ENCODE data around the gene PPARG. TPM values are rescaled to one million over a fixed set of nuclear protein-coding genes. Genes with fewer than 3 reads are reported as not detected.

Gene PPARG
- polyA plus RNA-seq, 1 of the 3 experiments (the other 2 are of a cell fraction), result 2.8 TPM

- Histone ChIP-seq H3K79me2 (ENCODE audit: insufficient read depth) (no peaks in the 10 kb centered on the region), H3K36me3 (replicated peaks in 1 of 2; ENCODE audit: control insufficient read depth in 1 of 2, insufficient read depth in 2 of 2, low read length in 1 of 2) (no peaks in the 10 kb centered on the region), H3K9me3 (peaks cover 4% of the 10 kb centered on the region; the same call in 1 of the 2 replicates), H2AFZ (ENCODE audit: low read depth) (no peak overlapping the region), H3F3A (replicated peaks; ENCODE audit: insufficient read depth) (peaks cover 11% of the 10 kb centered on the region), H3K9me2 (no peaks in the 10 kb centered on the region), H3K27ac (ENCODE audit: low read depth in 2 of 2, low read length in 1 of 2) (no peak overlapping the region), H3K27me3 (ENCODE audit: insufficient read depth) (no peaks in the 10 kb centered on the region), H3K4me2 (no peak overlapping the region), H3K4me1 (ENCODE audit: control insufficient read depth in 1 of 2, insufficient read depth in 2 of 2, low read depth in 1 of 2, low read length in 1 of 2) (peaks cover 18 to 33% of the 10 kb centered on the region in 2 experiments), H3K4me3 (ENCODE audit: low read depth in 2 of 2, low read length in 1 of 2) (no peak overlapping the region), H4K20me1 (ENCODE audit: insufficient read depth) (no peaks in the 10 kb centered on the region), H3K9ac (no peak overlapping the region)
- CTCF ChIA-PET, result interaction anchor here (0.9 to 2.5 kb wide), 2 partner anchors 9 to 29 kb away, joined by 3 to 8 read pairs; no protein-coding TSS in a partner anchor
- DNase-seq, result no peak
- WGBS (ENCODE audit: low lambda C conversion rate), result 92% methylated on average over 4 of the region's 4 CpGs
- POLR2A ChIA-PET, result no interaction called here
- TF ChIP-seq ELF1 (IDR thresholded peaks at IDR 0.05) (no peak), CHD2 (IDR thresholded peaks at IDR 0.05; ENCODE audit: low read length, partially characterized antibody) (no peak), RAD21 (IDR thresholded peaks at IDR 0.05; ENCODE audit: low read length) (no peak), TCF12 (IDR thresholded peaks at IDR 0.05) (no peak), RXRA (IDR thresholded peaks at IDR 0.05; ENCODE audit: borderline replicate concordance, low read depth) (no peak), TEAD4 (IDR thresholded peaks at IDR 0.05; ENCODE audit: borderline replicate concordance, insufficient read depth) (no peak), RFX5 (IDR thresholded peaks at IDR 0.05; ENCODE audit: low read length) (no peak), SMC3 (IDR thresholded peaks at IDR 0.05; ENCODE audit: low read depth, low read length) (no peak), REST (IDR thresholded peaks at IDR 0.05; ENCODE audit: low read depth, low read length) (no peak)
Observed at GRCh38 chr3:12427551-12427950, 138.7 kb downstream of the PPARG start.

- H3K4me3 ChIP-seq (ENCODE audit: low read depth in 2 of 2, low read length in 1 of 2), result no peak overlapping the region
- ChIA-PET CTCF (interaction anchor here (0.7 to 2.5 kb wide), 2 partner anchors 8 to 27 kb away, joined by 3 to 8 read pairs; no protein-coding TSS in a partner anchor), POLR2A (no interaction called here)
- no peaks in the 10 kb centered on the region for H4K20me1 ChIP-seq (ENCODE audit: insufficient read depth)
- H3K9me3 ChIP-seq, result peaks cover 4% of the 10 kb centered on the region; the same call in 1 of the 2 replicates
- peaks cover 18 to 33% of the 10 kb centered on the region in 2 experiments for H3K4me1 ChIP-seq (ENCODE audit: control insufficient read depth in 1 of 2, insufficient read depth in 2 of 2, low read depth in 1 of 2, low read length in 1 of 2)
- peaks cover 9% of the 10 kb centered on the region for H3F3A ChIP-seq (replicated peaks; ENCODE audit: insufficient read depth)
- 76% methylated on average over 5 of the region's 5 CpGs for WGBS (ENCODE audit: low lambda C conversion rate)
- no peaks in the 10 kb centered on the region for H3K36me3 ChIP-seq (replicated peaks in 1 of 2; ENCODE audit: control insufficient read depth in 1 of 2, insufficient read depth in 2 of 2, low read length in 1 of 2)
- no peaks in the 10 kb centered on the region for H3K27me3 ChIP-seq (ENCODE audit: insufficient read depth)
- no peak for TF ChIP-seq RCOR1 (IDR thresholded peaks at IDR 0.05; ENCODE audit: low read length)
- no peak for TF ChIP-seq FOXJ3 (CRISPR knock-in tag; IDR thresholded peaks at IDR 0.05)
- no peak for TF ChIP-seq YY1 (IDR thresholded peaks at IDR 0.05; ENCODE audit: low read depth)
- no peak for TF ChIP-seq RAD21 (IDR thresholded peaks at IDR 0.05; ENCODE audit: low read length)
- no peak overlapping the region for H2AFZ ChIP-seq (ENCODE audit: low read depth)
- no peaks in the 10 kb centered on the region for H3K9me2 ChIP-seq
- H3K79me2 ChIP-seq (ENCODE audit: insufficient read depth), result no peaks in the 10 kb centered on the region
- H3K9ac ChIP-seq, result no peak overlapping the region
- DNase-seq, result no peak
- no peak overlapping the region for H3K4me2 ChIP-seq
- no peak overlapping the region for H3K27ac ChIP-seq (ENCODE audit: low read depth in 2 of 2, low read length in 1 of 2)
Observed at GRCh38 chr3:12428126-12428525, 139.3 kb downstream of the PPARG start.

Data from SK-N-SH (cell line).